HG03280 (cell line): ENCODE results near the gene BCL2L2.
"Not testable (repeated sequence)": the region's sequence is repeated elsewhere in the genome, so short reads cannot be mapped to it uniquely, and the experiment has no call there.

Experiments used
- ATAC-seq: cut with Tn5 transposase; IDR thresholded peaks from one replicate; pipeline ENCODE4 v1.9.1; 2021; ENCODE audit warnings: mild to moderate bottlenecking, moderate library complexity; ENCODE audit not compliant: unreplicated experiment

The BCL2L2 gene

GRCh38 chr14:23306412-23307145, at the start of gene BCL2L2:
Gene BCL2L2 (plus strand): TSS chr14:23306833. CDS start chr14:23307768, 935 bp downstream.
- peak; percentile 20 for ATAC-seq

GRCh38 chr14:23258256-23258655, 48.4 kb upstream of the BCL2L2 start:
- ATAC-seq = no peak

GRCh38 chr14:23259426-23259825, 47.2 kb upstream of the BCL2L2 start:
- ATAC-seq = no peak

- not testable (repeated sequence) for ATAC-seq
Observed at GRCh38 chr14:23260849-23261248, 45.8 kb upstream of the BCL2L2 start.

- no peak for ATAC-seq
Observed at GRCh38 chr14:23269193-23269592, 37.4 kb upstream of the BCL2L2 start.

GRCh38 chr14:23275412-23275811, 31.2 kb upstream of the BCL2L2 start:
- ATAC-seq = no peak

GRCh38 chr14:23277189-23277588, 29.4 kb upstream of the BCL2L2 start:
- ATAC-seq = no peak

- ATAC-seq = not testable (repeated sequence)
Observed at GRCh38 chr14:23277928-23278327, 28.7 kb upstream of the BCL2L2 start.

GRCh38 chr14:23281247-23281646, 25.4 kb upstream of the BCL2L2 start:
- no peak for ATAC-seq

- no peak for ATAC-seq
Observed at GRCh38 chr14:23284654-23285529, 21.7 kb upstream of the BCL2L2 start.

GRCh38 chr14:23285530-23286019, 21.1 kb upstream of the BCL2L2 start:
- peak; percentile 18 for ATAC-seq

- peak; percentile 99 for ATAC-seq
Observed at GRCh38 chr14:23286020-23286901, 20.4 kb upstream of the BCL2L2 start, which contains the start of gene HOMEZ. Gene HOMEZ (minus strand): TSS chr14:23286132. CDS start chr14:23285952, 180 bp downstream.

- no peak for ATAC-seq
Observed at GRCh38 chr14:23286902-23287479, 19.6 kb upstream of the BCL2L2 start.

- no peak for ATAC-seq
Observed at GRCh38 chr14:23294734-23295561, 11.7 kb upstream of the BCL2L2 start.

GRCh38 chr14:23296012-23296777, 10.4 kb upstream of the BCL2L2 start:
- no peak for ATAC-seq

- ATAC-seq = no peak
Observed at GRCh38 chr14:23297096-23297495, 9.5 kb upstream of the BCL2L2 start.

GRCh38 chr14:23297611-23298277, 8.9 kb upstream of the BCL2L2 start:
- no peak for ATAC-seq
